Measurements from ENCODE around the gene DNAH7.
A peak's percentile ranks its signal among the peaks of the same experiment; 100 is the strongest.
"Not testable (repeated sequence)": the region's sequence is repeated elsewhere in the genome, so short reads cannot be mapped to it uniquely, and the experiment has no call there.

The DNAH7 gene

DNA sequence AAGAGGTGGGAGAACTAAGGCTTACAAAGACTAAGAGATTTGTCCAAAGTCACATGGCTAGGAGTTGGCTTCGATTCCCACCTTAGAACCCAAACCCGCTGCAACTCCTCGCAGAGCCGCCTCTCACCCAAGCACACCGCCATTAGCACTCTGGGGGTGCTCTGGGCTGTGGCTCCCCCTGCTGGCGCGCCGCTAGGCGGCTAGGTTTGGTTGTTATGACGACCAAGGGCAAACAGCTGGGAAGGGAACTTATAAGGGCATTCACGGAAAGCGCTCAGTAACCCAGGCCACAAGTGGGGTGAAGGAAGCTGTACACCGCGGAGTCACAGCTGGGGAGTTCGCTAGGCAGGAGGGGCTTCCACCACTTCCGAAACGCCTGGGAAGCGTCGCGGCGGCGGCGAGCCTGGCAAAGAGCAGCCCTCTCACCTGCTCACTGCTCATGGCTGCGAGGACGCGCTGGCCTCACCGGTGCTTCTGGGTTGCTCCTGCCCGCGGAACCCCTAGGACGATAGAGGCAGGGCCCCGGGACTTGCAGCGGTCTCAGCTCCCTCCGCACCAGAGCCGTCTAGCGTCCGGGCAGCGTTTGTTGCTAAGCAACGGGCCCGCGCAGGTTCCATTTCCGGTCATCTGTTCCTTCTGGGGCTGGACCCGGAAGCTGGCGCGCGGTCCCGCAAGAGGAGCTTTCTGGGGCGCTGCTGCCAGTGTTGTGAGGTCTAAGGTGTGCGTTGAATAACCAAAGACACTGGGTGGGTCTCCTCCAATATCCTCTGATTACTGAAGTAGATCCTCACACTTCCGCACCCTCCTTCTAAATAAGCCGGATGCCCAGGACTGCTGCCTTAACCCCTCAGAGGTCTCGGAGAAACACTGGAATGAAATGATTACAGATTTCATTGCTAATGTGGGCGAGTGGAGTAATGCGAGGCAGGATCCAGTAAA is at the start of gene DNAH7:
Gene DNAH7 (minus strand): TSS at position 567 of the 939 bp plus-strand sequence. CDS start 126 bp downstream, at position 441.
- peak; percentile 94 for DNase-seq (ENCODE audit: low spot score)

DNA sequence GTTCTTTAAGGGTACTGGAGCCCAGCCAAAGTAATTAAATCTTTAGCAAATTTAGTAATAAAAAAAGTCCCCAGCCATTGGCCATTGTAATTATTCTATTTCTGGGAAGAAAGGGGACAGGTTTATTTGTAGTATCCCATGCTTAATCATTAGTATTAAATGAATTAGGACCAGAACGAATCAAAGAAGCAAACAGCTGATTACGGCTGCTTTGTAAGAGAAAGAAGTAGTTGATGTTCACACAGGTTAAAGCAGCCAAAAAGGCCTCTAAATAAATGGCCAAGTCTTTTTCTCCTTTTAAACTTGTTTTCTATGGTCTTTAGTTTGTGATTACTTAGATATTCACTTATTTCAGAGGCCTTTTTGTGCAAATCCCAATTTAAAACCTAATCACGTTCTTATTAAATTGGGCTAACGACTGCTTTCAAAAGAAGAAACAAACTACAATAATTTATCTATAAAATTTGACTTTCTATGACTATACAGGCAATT is 48.6 kb upstream of the DNAH7 start:
- DNase-seq (ENCODE audit: low spot score), result no peak

DNA sequence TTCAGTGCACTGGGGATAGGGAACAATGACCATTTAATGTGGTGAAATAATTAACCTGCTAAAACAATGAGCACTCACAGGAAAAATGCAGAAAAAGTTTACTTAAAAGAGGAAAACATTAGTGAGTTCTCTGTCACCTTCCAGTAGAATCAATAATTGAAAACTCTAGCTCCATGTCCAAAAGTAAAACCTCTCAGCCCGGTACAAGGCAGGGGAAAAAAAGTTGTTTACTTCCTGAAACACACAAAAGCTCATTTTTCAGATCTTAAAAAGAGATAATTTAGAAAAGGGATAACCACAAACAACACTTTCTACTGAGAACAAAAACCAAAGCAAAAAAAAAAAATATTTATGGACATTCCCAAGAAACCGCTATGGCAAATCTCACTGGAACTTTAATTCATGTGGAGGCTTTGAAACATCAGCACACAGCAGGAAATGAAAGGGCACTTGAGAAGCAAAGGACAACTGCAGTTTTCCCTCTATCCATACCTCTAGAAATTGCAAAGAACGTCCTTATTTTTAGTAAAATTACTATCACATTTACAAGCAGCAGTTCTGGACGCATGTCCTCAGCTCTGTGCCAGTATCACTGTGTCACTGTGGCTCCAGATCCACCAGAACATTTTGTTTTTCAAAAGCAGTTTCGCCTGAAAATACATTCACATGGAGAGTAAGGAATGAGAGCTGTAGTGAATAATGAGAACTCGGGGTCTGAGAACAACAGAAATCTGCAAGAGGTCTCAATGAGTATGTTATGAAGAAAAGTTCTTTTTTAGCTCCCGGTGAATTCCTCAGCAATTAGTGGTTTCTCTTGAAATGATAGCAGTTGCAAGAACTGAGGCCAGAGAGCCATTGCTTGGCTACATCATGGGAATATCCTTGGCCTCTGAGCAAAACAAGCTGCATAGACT is 44.7 kb upstream of the DNAH7 start:
- DNase-seq (ENCODE audit: low spot score), result peak; percentile 44

DNA sequence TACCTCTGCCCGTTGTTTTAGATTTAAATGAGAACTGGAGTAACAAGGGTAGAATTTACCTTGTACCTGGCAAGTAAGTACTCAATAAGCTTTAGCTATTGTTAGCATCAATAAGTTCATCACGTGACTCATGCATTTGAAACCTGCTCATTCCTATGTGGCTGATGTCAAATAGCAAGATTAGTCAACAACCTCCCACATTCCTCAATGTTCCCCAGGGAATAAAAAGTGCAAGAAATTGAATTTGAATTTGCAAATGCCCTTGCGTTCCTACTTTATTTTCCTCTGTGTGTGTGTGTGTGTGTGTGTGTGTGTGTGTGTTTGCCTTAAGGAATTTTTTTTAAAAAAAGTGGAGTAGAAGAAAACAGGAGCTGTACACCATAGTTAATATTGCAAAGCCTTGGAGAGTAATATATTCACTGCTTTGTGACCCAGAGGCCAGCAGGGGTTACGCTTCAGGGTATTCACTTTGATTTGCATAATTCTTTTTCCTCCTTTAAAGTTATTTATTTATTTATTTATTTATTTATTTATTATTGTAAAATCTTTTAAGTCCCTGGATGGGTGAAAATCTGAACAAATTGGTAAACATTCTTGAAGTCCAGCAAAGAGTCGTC is 43.9 kb upstream of the DNAH7 start:
- peak; percentile 70 for DNase-seq (ENCODE audit: low spot score)

DNA sequence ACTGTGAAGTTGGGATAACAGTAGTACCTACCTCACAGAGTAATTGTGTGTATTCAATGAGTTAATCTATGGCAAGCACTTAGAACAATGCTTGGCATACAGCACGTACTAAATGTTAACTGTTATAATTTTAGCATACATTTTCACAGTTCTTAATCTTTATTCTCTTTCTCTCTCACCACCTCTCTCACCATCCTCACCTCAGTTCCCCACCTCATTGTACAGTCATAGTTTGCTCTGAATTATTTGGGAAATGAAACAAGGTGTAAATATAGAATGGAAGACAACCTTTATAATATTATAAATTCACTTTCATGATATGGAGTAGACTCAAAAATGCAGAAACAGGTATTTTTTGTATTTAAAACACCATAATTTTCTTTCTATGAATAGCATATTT is 40.0 kb upstream of the DNAH7 start:
- DNase-seq (ENCODE audit: low spot score), result no peak

DNA sequence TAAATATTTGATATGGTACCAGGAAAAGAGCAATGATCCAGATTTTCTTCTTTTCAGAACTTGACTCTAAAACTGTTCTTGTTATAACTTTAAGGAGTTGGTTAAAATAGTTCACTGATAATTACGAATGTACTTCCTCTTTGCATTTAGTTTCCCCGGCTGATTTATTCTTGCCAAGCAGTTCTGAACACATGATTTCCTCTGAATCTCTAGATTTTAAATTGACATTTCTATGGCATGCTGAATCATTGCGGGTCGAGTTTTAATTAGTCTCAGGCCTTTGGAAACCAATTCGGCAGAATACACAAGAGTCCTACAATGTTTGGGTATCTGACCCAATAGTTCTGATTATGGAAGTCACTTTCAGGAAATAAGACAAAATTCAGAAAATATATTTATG is 37.3 kb upstream of the DNAH7 start:
- DNase-seq (ENCODE audit: low spot score), result no peak

DNA sequence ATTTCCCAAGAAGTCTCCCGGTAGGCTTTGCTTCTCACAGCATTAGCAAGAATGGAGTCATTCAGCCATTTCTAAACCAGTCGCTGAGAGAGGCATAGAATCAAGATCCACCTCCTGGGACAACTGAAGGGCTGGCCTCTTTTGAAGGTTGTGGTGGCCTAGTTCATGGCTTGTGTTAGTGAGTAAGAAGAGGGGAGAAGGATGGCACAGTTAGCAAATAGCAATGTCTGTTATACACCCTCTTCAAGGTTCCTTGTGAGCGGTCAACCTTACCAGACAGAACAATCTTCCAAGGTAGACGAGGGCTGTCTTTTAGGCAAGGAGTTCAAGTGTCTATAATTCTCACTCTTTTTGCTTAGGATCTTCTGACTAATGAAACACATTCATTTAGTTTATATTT is 35.4 kb upstream of the DNAH7 start:
- DNase-seq (ENCODE audit: low spot score), result no peak

DNA sequence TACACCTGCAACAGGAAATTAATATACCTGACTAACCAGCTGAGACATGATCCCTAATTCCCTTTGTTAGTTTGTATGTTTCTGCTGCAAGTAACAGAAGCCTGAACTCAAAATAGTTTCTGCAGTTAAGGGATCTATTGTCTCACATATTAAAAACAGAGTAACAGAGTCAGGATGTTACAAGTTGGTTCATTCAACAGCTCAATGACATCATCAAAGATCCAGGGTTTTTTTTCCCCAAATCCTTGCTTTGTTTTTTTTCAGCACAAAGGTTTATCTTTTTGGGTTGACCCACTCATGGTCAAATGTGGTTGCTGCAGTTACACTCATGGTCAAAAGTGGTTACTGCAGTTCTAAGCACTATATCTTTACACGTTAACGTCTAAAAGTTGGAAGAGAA is 35.0 kb upstream of the DNAH7 start:
- no peak for DNase-seq (ENCODE audit: low spot score)

DNA sequence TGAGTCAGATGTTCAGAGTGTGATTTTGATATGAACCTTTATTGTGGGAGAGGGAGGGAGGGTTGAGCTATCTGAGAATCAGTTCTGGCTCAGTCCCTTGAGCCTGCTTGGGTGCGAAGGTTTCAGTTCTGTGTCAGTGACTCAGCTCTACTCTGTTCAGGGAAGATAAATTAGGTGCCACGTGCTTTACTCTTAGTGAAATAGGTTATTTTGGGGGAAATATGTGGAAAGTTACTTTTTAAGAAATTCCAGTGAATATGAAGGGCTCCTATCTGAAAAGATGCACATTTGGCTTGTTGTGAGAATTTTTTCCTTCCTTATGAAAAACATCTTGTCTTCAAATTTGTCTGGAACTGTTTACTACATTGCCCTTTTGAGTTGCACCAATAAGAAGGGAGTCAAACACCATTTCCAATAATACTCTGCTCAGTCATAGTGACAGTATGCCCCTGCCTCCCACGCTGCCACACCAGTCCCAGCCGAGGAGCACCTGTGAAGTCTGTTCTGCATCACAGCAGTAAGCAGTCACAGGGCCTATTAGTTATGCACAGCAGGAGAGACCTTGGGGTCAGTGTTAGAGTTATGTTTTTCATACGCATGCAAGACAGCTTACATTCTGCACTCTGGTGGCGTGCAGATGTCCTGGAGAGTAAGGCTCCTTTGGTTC is 32.8 kb upstream of the DNAH7 start:
- DNase-seq (ENCODE audit: low spot score), result peak; percentile 17

DNA sequence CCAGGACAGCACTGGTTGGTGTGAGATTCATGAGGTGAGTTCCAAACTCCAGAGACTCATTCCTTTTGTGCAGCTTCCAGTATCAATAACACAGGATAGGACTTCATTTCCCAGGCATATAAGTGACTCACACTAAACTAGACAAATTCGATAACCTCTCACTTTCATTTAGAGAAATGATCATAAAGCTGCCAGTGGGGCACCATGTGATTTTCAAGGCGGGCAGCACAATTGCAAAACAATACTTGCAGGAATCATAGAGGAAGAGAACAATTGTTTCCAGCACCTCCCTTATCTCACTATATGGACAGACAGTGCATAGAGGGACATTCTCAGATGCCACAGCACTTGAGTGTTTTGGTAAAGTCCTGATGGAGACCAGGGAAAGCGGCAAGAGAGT is 31.3 kb upstream of the DNAH7 start:
- no peak for DNase-seq (ENCODE audit: low spot score)

DNA sequence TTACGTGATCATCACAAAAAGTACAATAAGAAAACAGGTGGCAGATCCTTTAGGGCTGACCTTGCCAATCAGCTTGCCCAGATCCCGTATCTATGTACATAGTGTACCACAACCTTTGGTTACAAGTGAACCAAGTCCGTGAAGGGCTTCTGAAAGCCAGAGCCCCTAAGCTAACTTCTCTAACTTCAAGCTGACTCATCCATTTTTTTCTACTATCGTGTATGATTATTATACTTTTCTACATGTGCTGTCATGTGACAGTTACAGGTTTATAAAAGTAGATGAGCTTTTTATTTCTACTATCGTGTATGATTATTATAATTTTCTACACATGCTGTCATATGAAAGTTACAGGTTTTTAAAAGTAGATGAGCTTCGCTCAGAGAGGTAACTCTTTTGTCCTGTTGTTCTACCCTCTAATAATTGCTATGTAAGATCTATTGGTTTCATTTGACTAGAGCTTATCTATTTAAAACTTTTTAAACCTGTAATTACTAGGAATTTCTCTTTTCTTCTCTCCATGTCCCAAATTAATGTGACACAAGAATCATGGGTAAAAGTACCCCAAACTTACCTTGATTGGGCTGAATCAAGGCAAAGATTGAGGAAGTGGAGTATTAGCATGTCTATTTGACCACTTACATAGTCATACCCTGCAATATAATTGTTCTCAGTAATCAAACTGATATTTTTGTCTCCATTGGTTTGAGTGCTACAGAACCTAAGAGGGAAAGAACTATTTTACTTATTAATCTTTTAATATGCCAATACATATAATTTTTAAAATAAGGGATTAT is 29.4 kb upstream of the DNAH7 start:
- DNase-seq (ENCODE audit: low spot score), result no peak

DNA sequence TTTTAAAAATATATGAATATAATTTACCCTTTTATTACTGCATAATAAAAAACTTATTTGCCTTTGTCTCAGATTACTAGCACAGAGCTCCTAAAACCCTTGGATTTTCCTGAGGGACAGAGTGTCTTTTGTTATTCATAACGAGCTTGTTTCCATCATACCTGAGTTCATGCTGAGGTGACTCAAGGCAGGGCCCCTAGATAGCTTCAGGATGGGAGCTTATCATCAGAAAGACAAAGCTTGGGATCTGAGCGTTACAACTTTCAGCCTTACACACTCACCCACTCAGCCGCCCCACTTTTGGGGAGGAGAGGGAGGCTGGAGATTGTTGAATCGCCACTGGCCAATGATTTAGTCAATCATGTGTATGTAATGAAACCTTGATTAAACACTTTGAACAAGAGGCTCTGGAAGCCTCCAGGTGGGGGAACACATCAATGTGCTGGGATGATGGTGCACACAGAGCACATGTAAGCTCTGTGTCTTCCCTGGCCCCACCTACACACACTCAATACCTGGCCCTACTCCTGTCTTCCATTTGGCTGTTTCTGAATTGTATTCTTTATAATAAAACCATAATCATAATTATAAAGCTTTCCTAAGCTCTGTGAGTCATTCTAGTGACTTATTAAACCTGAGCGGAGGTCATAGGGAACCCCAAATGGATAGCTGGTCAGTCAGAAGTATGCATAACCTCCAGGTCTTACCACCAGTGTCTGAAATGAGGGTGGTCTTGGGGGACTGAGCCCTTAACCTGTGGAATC is 28.5 kb upstream of the DNAH7 start:
- DNase-seq (ENCODE audit: low spot score), result no peak

DNA sequence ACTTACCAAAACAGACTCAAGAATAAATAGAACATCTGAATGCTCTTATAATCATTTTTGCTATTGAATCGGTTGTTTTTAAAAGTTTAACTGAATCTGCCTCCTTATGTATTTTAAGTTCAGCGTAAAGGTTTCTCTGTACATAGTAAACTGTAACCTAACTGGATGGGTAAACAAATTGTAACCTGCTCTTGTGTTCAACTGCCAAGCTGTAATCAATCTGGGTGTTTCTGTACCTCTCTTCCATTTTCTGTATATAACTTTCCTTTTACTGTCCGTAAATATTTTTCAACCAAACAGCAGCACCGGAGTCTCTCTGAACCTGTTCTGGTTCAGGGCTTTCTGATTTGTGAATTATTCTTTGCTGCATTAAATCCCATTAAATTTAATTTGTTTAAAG is 27.6 kb upstream of the DNAH7 start:
- no peak for DNase-seq (ENCODE audit: low spot score)

DNA sequence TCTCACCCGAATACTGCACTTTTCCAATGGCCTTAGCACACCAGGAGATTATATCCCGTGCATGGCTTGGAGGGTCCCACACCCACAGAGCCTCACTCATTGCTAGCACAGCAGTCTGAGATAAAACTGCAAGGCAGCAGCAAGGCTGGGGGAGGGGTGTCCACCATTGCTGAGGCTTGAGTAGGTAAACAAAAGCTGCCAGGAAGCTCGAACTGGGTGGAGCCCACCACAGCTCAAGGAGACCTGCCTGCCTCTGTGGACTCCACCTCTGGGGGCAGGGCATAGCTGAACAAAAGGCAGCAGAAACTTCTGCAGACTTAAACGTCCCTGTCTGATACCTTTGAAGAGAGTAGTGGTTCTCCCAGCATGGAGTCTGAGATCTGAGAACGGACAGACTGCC is 20.8 kb upstream of the DNAH7 start:
- not testable (repeated sequence) for DNase-seq (ENCODE audit: low spot score)

DNA sequence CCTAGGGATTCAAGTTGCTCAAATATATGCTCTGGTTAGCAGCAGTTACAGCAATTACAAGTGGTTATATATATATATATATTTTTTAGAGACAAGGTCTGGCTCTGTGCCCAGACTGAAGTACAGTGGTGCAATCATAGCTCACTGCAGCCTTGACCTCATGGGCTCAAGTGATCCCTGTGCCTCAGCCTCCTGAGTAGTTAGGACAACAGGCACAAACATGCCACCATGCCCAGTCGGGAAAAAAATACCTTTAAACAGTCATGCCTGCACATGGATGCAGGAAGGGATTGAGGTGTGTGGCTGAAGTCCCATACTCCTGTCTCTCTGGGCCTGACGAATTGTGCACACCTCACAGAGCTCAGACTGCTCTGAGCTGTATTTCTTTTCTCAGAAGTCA is 19.6 kb upstream of the DNAH7 start:
- DNase-seq (ENCODE audit: low spot score), result no peak

DNA sequence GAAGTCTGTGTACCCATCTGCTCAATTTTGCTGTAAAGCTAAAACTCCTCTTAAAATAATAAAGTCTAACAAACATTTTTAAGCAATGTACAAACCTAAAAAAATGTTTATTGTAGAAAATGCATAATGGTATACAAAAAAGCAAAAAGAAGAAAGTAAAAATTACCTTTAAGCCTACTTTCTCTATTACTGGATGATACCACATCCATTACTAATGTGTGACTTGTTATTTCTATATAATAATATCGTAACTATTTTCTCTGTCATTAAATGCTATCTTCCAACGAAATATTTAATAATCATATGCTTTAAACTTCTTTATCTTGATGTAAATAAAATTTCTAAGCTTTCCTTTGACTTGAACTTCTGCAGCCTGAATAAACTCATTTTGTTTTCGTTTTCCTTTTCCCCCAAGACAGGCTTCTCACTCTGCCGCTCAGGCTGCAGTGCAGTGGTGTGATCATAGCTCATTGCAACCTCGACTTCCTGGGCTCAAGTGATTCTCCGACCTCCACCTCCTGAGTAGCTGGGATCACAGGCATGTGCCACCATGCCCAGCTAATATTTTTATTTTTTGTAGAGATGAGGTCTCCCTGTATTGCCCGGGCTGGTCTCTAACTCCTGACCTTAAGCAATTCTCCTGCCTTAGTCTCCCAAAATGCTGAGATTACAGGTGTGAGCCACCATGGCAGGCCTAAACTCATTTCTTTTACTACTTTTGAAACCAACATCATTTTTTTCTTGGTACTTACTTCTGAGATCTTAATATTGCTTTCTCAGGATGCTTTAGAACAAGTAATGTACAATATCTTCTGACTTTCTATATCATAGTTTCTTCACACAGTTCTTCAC is 18.1 kb upstream of the DNAH7 start:
- DNase-seq (ENCODE audit: low spot score), result no peak

DNA sequence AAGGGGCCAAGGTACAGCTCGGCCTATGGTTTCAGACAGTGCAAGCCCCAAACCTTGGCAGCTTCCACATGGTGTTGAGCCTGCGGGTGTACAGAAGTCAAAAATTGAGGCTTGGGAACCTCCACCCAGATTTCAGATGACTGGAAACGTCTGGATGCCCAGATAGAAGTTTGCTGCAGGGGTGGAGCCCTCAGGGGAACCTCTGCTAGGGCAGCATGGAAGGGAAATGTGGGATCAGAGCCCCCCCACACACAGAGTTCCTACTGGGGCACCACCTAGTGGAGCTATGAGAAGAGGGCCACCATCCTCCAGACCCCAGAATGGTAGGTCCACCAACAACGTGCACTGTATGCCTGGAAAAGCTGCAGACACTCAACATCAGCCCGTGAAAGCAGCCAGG is 15.0 kb upstream of the DNAH7 start:
- DNase-seq (ENCODE audit: low spot score), result no peak

DNA sequence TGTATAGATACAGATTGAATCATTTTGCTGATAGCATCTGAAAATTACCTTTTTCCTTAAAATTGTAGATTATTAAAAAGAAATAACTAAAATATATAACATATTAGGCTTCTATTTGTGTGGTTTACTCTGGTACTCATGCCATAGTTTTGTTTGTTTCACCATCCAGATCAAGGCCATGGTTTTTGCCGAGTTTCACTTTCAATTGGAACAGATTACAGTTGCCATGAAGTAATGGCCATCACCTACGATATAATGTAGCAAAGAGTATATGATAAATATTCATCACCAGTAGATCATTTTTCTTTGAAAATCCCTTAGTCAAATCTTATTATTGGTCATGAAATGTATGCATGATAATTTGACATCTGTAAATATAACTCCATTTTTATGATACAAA is 11.9 kb upstream of the DNAH7 start:
- DNase-seq (ENCODE audit: low spot score), result no peak

DNA sequence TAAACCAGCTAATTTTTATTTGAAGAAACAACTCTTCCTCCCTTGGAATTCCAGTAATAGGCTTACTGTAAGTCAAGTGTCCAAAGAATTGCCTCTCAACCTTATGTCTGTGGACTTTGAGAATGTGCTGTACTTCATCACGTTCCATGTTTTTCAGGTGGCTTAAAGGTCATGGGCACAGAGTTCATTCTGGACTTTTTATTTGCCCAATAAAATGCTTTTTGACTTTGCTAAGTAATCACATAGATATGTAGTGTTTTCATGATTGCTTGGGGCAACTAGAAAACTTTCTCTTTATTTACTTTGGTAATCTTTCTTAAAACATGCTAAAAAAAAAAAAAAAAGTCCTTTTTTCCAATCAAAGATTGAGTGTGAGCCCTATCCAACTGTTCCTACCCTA is 10.4 kb upstream of the DNAH7 start:
- no peak for DNase-seq (ENCODE audit: low spot score)
